Medulla oblongata (tissue), 1 donor: ENCODE measurements around the gene FOXP4.

Experiments
- DNase-seq: peaks from one replicate; pipeline ENCODE4 v3.0.0-alpha.2; 2015; ENCODE audit errors: extremely low spot score

The FOXP4 gene

DNA sequence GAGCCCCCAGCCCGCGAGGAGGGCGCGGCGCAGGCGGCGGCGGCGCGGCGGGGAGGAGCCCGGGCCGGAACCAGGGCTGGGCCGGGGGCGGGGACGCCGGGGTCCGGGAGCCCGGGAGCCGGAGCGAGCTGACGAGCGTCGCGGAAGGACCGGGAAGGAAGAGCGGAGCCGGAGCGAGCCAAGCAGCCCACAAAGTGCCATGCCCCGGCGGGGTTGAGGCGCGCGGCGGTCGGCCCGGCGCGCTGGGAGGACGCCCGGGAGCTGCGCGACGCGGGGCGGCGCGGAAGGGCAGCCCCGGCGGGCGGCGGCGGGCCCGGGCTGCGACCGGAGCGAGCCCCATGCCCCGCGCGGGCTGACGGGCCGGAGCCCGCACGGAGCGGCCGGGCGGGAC is 289 bp downstream of the FOXP4 start:
- no peak for DNase-seq

DNA sequence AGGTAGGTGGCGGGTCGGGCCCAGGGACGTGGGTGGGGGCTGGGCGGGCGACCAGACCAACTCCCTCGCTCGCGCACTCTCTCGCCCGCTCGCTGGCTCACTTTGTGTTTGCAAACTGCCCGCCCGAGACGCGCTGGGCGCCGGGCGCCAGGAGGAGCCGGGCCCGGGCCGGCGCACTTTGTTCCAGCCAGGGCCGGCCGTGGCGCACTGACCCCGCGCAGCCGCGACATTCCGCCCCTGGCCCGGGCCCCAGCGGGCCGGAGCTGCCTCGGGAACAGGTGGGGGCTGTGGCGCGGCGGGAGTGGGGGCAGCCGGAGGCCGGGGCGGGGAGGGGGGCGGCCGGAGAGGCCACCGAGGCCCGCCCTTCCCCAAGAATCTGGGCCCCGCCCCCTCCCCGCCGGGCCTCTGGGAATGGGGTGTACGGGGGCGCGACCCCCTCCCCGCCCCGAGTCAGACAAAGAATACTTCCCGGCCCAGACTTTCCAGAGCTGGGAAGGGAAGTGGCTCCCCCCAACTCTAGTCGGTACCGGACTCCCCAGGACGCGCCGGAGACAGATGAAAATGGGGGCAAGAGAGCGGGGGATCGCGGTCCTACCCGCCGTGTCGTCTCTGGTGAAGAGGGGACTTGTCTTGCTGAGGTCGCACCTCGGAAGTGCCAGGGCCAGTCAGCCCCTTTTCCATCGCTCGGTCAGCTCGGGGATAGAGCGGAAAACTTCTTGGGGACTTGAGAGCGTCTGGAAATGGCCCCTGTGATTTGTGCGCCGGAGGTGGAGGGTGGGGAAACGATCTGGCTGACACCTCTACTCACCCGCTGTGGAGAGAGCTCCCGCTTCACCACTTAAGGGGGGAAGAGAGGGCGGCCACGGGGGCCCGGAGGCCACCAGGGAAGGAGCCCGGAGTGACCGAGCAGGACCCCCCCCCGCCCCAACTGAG is 951 bp downstream of the FOXP4 start:
- peak; percentile 26 for DNase-seq

DNA sequence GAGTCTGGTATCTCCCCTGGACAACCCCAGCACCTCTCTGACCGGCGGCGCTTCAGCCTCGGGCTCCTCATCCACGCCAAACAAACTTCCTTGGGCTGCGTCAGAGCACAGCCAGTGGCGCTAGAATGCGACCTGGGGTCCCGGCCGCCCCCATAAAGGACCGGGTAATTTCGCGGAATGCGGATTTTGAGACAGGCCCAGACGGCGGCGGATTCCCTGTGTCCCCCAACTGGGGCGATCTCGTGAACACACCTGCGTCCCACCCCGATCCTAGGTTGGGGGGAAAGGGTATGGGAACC is 1.6 kb downstream of the FOXP4 start:
- no peak for DNase-seq

DNA sequence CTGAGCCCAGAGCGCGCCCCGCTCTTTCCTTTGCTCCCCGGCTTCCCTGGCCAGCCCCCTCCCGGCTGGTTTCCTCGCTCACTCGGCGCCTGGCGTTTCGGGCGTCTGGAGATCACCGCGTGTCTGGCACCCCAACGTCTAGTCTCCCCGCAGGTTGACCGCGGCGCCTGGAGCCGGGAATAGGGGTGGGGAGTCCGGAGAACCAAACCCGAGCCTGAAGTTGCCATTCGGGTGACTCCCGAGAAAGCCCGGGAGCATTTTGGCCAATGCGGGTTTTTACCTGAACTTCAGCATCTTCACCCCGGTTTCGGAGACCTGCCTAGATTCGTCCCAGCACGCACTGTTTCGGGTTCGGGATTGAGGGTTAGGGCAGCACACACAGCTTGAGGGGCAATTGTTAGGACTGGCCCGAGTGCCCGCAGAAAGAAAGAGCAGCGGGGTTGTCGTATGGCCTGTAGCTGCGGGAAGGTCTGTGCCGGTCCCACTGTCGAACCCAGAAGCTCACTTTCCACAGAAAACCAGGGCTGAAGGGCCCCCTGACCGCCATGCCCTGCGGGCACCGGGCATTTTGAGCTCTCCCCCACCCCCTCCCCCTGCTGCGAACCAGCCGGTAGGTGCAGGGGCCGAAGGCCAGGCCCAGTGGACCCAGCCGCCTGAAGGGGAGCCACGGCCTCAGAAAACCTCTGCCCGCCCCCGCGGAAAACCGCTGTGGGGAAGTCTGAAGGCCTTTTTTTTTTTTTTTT is 2.1 kb downstream of the FOXP4 start:
- DNase-seq: no peak

DNA sequence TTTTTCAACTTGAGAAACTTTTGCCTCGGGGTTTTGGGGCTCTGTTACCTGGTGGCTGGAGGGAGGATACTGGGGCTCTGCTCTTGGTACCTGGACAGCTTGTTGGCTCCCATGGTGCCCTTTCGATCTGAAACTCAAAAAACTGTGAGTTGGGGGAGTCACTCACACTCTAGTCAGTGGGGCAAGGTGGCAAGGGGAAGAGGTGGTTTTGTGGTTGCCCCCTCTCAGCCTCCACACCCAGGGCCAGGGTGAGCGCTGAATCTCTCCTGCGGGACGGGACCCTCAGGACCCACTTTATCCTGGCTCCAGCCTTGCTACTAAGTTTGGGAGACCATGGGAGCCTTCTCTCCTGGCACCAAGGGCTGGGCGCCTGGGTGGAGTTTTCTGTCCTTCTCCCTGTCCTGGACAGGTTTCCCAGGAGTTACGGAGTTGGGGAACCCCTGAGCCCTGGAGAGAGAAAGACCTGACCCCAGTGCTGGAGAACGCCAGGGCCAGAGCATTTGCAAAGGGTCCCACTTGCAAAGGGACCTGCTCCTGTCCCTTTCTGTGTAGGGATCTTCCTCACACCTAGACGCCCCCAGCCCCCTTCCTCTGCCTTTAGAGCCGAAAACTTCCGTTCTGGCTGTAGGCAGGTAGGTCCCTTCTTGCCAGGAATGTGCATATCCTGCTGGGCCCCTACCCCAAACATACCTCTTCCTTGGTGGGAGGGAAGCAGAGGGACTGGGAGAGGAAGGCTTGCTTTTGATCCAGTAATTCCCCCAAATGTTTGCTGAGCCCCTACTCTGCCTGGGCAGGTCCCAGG is 2.9 kb downstream of the FOXP4 start:
- no peak for DNase-seq

DNA sequence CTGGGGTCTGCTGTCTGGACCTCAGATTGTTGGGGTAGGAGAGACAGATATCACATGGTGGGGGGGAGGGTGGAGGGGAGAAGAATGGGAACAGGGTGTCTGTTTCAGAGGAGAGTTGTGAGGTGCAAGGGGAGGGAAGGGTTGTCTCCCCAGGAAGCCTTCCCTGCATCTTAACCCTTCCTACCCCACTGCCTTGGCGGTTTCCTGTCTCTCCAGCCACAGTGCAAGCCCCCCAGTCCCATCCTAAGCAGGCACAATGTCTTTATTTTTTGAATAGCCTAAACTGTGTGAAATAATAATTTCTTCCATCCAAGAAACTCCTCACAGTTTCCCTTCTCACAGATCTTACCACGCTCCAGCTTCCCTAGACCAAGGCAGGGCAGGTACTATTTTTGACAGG is 3.5 kb downstream of the FOXP4 start:
- DNase-seq: no peak

DNA sequence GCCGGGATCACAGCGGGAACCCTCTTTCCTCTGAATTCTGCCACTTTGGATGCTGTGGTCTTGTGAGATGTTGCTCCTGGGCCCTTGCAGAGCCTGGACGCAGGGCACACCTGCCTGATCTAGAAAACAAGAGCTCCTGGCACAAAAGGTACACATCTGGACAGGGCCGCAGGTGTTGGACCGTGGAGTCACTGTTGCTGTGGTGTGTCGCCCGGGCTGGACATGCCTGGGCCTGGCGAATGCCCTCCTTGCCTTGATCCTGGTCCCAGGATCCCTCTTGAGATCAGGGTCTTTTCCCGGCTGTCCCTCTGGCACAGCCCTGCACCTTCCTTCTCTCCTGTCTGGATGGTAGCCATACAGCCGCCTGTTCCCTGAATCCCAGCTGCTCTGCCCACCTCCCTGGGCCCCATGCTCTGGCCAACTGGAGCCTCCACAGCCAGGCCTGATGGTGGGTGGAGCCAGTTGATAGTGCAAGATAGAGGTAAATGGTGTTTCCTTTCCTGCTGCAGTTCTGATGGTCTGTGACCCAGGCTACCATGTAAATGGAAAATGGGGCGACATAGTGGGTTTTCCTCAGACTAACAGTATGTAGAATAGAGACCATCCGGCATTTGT is 5.0 kb downstream of the FOXP4 start:
- no peak for DNase-seq

DNA sequence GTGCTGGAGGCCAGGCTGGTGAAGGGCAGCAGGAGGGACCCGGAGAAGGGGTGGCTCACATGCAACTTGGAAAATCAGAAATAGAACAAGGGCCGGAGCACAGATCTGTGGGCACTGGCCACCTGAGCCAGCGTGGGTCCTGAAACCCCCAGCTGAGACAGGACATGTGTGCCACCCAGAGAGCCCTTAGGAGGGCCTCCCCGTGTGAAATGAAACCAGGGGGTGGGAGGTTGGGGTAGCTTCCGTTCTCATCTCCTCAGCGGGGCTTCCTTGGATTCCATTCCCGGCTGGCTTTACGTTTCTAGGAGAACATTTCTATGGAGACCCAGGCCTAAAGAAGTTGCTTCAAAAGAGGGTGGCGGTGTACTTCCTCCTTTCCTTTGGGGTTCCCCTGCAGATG is 5.7 kb downstream of the FOXP4 start:
- DNase-seq: no peak

DNA sequence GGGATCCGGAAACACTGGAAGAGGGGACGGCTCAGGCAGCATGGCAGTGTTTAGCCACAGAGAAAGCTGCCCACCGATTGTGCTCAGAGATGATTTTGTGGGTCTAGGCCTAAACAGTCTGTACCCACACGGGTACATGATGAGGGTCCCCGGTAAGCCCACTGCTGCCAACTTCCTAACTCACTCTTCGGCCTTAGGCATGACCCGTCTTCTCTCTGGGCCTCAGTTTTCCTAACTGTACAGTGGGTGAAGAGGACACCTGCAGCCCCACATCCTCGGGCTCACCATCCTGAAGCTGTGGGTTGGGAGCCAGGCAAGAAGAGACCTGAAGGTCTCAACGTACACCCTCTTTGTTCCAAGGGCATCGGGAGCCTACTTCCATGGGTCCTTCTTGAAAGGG is 6.5 kb downstream of the FOXP4 start:
- no peak for DNase-seq

DNA sequence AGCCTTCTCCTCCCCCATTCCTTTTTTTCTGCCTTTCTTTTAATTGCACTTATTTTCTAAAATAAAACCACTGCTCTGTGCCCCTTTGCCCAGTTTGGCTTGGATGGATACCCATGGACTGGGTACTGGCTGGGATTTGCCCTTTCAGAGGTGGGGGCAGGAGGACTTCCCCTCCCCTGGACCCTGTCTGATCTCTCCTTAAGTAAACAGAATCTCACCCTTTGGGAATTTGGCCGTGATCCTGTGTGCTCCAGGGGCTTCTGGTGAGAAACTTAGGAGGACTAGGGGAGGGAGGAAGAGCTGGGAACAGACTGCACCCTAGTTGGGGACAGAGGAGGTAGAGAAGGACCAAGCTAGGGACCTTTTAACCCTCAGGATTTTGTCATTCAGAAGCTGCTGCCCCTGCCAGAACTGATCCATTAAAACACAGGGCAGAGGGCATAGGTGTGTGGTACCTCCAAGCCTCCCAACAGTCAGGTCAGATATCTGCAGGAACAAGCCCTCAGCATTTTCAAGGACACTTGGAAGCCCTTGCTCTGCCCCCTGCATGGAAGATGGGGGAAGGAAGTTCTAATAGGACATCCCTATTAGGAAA is 7.3 kb downstream of the FOXP4 start:
- no peak for DNase-seq

DNA sequence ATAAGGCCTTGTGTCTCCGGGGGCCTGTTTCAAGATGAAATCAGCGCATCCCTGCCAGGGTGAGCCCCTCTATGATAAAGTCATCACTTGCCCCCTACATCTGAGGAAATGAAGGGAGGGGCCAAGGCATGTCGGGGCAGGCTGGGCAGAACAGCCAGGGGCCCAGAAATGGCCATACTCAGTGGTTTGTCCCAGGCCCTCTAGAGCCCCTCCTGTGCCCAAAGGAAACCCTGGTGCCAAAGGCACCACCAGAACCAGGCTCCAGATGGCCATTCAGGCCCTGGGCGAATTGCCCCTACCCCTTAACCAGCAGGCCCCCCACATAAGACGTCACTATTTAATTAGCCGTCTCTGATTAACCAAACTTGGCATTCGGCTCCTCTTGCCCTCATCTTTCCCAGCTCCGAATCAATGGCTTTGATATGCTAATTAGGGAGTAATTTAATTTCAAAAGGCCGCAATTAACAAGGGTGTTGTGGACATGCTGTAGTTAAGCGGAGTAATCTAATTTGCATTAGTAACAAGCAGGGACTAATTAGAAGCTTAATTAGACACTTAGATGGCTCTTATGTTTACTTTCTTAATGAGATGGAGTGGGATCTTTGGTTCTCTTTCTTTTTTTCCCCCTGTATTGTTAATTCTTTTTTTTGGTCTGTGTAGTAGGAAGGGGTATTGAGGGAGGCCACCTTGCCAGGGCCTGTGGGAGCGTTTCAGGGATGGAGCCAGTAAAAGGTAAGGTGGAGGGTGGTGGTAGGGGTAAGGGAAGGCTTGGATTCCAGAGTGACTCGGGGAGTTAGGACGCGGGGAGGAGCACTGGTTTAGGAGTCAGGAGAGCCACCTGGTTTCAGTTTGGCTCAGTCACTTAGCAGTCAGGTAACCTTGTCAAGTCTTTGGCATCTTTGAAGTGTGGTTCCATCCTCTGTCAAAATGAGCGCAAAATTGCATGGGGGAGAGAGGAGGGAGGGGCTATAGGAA is 9.4 kb downstream of the FOXP4 start:
- no peak for DNase-seq

DNA sequence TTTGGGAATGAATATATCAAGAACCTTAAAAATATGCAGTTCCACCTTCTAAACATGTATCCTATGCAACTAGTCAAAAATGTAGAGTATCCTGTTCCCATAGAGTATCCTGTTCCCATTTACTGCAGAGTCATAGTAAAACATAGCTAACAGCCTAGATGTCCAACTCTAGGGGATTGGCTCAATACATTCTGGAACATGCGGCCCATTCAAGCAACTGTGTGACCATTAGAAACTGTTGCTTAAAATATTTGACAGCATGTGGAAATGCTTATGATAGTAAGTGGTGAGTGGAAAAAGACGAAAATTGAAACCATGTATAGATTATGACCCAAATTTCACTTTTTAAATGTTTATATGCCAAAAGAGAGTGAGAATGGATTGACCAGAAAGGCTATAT is 11.2 kb downstream of the FOXP4 start:
- no peak for DNase-seq

DNA sequence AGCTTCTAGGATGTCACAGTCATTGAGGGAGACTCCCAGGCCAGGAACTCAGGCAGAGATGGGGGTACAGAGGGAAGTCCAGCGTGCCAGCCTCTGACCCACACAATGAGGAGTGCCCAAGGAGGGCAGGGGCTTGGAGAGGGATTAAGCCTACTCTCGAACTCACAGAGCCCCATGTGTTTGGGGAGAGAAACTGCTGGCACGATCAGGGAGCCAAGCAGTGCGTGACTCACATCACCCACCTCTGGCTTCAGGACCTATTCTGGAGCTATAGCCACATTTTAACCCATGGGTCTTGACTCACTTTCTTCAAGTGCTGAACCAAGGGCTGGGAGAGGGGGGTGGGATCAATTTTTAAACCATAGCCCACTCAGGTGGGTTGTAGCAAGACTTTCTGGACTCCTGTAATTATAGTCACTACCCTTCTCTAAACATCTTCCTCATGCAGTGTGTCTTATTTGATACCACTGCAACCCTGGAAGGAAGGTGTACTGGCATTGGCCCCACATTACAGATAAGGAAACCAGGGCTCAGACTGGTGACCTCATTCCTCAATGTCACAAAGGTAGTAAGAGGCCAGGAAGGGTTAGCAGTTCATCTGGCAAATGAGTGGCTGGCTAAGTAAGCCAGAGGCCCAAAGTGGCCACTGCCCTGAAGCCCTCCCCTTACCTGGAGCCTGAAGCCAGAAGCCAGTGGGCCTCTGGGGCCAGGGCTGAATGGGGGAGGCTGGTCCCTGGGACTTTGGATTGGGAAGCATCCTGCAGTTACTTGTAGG is 12.0 kb downstream of the FOXP4 start:
- DNase-seq: no peak

DNA sequence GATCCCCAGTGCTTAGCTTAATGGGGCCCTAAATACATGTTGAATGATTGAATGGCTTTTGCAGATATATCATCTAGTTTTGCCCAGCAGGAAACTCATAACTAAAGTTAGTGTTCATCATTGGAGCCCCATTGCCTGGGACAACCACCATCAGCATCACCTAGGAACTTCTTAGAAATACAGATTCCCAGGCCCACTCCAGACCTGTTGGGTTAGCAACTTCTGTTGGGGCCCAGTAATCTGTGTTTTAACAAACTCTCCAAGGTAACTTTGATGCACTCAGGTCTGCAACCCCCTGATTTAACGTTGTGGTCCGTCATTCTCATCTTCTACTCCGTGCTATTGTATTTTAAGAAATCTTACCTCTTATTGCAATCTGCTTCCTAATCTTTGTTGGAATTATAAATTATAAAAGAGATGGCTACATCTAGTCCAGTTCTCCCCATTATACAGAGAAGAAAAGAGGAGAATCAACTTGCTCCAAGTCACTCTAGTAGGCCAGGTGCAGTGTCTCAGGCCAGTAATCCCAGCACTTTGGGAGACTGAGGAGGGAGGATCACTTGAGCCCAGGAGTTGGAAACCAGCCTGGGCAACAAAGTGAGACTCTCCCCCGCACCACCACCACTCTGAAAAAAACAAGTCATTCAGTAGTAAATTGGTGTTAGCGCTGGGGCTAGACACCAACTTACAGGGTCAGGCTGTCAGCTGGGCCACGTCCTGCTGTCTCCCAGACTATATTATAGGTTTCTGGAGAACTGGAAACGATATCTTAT is 13.7 kb downstream of the FOXP4 start:
- DNase-seq: no peak

DNA sequence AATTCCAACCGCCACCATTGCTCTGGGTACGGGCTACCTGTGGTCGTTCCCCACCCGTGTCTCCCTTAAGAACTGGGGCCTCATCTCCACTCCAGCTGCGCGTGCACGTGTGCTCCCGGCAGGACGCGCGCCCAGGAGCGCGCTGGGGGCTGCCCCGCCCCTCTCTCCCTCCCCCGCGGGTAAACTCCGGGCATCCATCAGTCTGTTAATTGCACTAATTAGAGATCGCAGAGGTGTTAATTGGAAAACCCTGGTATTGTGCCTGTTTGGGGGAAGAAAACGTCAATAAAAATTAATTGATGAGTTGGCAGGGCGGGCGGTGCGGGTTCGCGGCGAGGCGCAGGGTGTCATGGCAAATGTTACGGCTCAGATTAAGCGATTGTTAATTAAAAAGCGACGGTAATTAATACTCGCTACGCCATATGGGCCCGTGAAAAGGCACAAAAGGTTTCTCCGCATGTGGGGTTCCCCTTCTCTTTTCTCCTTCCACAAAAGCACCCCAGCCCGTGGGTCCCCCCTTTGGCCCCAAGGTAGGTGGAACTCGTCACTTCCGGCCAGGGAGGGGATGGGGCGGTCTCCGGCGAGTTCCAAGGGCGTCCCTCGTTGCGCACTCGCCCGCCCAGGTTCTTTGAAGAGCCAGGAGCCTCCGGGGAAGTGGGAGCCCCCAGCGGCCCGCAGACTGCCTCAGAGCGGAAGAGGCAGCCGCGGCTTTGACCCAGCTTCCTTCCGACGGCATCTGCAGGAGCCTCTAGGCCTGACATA is 14.4 kb downstream of the FOXP4 start:
- no peak for DNase-seq

DNA sequence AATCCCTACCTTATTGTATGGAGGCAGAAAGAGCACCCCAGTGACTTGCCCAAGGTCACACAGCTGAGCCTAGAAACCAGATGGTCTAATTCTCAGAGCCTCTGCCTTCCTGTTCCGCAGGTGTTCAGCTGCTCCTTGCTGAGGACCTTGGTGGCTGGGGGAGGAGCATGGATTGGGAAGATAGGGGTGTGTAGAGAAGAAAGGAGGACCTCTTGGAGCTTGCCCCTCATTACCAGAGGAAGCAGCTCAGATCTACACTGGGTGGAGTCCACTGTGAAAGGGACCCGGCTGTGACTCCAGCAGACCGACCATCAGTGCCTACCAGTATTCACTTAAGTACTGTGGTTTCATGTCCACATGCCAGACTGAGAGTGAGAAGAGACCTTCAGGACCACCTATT is 15.2 kb downstream of the FOXP4 start:
- DNase-seq: no peak

DNA sequence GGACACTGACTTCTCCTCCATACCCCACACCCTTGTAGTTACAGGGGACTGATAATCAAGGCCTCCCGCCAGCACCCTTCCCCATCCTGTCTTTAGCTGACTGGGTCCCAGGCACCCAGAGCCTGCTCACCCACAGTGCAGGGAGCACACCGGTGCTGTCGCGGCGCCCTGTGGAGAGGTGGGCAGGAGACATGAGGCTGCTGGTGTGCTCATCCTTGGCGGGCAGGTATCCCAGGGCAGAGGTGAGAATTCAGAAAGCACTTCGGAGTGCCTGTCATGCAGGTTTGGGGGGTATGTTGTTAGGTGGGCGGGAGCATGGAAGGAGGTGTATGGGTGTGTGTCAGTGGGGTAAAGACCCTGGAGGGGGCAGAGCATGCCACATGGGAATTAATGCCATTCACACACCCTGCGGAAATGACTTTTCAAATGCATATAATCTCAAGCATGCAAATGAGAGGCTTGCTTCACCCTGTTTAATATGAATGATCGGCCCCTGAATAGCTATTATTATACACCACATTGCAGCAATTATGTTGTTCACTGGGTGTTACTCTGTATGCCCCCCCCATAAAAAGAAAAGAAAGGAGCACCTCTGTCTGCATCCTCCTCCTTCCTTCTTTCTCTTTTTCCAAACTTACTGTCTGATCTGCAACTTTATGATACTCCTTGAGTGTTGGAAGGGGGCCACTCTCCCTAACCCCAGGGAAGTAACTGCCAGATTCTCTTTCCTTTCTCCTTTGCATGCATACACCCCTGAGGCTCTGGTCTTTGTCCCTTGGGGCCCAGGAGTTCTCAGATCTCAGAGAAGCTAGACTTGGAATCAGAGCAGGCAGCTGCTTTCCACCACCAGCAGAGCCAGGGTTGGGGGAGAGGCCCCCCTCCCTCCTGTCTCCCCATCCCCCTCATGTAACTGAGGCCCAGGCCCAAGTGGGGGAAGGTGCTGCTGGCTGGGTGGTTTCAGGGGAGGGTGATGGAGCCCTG is 16.0 kb downstream of the FOXP4 start:
- no peak for DNase-seq
